ENCODE measurements around the gene TAS2R19.

Gene TAS2R19

DNA sequence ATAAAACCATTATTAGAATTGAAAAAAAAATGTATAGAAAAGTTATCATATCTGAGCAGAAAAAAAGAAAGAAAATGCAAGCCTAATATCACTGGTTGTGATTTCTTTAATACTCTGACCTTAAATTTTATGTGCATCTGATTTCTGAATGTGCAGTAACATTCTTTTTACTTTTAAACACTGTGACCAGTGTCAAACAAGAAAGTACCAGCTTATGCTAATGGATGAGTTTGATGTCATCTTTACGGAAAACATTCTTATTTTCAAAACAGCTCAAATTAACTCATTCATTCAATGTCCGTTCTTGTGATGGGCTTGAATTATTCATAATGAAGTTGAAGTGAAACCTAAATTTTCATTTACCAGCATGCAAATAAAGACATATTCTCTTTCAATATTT lies 35.6 kb downstream of the TAS2R19 start, which contains the start of gene TAS2R50:
Gene TAS2R50 (minus strand): TSS at position 101 of the 400 bp plus-strand sequence. CDS start 52 bp downstream, at position 49.
- TF ChIP-seq, protein P1, sequence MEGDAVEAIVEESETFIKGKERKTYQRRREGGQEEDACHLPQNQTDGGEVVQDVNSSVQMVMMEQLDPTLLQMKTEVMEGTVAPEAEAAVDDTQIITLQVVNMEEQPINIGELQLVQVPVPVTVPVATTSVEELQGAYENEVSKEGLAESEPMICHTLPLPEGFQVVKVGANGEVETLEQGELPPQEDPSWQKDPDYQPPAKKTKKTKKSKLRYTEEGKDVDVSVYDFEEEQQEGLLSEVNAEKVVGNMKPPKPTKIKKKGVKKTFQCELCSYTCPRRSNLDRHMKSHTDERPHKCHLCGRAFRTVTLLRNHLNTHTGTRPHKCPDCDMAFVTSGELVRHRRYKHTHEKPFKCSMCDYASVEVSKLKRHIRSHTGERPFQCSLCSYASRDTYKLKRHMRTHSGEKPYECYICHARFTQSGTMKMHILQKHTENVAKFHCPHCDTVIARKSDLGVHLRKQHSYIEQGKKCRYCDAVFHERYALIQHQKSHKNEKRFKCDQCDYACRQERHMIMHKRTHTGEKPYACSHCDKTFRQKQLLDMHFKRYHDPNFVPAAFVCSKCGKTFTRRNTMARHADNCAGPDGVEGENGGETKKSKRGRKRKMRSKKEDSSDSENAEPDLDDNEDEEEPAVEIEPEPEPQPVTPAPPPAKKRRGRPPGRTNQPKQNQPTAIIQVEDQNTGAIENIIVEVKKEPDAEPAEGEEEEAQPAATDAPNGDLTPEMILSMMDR (conservative IDR thresholded peaks at IDR 0.05) = no peak
- no peak within 1 kb of the TSS for H3K27ac ChIP-seq

DNA sequence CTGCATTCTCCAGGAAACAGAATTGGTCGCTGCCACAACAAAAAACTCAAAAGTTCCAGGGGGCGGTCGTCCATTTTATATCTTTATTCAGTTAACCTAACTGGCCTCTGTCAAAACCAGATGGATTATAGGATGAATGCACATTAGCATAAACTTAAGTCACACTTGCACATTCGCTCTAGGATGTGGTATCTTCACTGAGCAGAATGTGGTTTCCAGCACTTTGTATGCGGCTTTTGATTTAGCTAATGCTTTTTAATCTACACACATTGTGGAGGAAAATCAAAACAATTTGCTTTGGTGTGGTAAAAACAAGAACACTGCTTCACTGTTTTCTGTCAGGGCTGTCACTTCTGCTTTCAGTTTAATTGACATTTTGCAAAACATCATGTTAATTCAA lies 40.2 kb downstream of the TAS2R19 start:
- TF ChIP-seq, protein P1 (conservative IDR thresholded peaks at IDR 0.05) = no peak
- no peak overlapping the region for H3K27ac ChIP-seq

DNA sequence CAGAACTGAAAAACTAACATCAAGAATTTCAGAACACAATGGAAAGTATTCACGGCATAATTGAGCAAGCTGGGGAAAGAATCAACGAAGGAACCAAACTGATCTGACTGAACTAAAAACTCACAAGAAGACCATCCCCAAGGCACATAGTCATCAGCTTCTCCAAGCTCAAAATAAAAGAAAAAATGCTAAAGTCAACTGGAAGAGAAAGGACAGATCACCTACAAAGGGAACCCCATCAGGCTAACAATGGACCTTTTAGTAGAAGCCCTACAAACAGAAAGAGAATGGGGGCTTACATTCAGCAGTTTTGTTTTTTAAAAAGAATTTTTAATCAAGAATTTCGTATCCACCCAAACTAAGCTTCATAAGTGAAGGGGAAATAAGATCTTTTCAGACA lies 47.5 kb downstream of the TAS2R19 start:
- TF ChIP-seq, protein P1 (conservative IDR thresholded peaks at IDR 0.05) = no peak
- no peak overlapping the region for H3K27ac ChIP-seq

Data from VCaP (cell line).